Measurements from ENCODE around the gene IRF2BP1.
"Not testable (repeated sequence)": the region's sequence is repeated elsewhere in the genome, so short reads cannot be mapped to it uniquely, and the experiment has no call there.

IRF2BP1 gene

DNA sequence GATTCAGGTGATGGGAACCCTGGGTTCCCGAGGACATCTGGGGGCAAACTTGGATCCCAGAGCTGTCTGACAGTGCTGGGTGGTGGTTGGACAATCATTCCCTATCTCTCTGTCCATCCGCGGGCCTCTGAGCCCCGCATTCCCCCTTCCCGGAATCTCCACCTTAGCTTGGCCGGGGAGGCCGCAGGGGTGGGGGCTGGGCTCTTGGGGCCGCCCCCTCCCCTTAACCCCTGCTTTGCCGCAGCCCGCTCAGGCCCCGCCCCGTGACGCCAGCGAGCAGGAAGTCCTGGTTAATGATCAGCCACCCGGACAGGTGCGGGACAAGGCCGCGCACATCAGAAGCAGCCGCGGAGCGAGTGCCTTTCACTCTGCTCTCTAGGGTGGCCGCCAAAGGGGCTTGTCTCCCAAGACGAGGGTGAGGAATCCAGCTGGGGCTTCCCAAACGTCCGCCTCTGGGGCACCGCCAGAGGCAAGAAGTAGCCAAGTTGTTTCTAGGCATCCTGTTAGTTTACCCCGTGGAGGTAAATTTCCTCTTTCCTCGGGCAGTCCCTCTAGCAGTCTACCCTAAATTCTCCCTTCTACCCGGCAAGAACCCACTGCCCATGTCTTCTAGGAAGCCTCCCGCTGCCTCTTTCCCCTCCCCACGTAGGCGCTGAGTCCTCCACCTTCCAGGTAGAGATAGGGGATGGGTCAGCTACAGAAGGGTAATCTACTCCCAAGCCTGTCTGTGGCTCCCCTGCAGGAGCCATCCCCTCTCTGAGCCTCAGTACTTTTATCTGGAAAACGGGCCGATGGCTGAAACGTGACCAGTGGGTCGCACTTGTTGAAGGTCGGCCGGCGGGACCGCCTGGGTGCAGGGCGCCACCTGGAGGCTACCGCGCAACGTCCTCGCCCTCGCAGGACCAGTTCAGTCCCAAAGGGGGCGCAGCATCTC lies 3.0 kb downstream of the IRF2BP1 start:
- peak; percentile 69 to 82 for DNase-seq (ENCODE audit: low read depth in 2 of 2)

DNA sequence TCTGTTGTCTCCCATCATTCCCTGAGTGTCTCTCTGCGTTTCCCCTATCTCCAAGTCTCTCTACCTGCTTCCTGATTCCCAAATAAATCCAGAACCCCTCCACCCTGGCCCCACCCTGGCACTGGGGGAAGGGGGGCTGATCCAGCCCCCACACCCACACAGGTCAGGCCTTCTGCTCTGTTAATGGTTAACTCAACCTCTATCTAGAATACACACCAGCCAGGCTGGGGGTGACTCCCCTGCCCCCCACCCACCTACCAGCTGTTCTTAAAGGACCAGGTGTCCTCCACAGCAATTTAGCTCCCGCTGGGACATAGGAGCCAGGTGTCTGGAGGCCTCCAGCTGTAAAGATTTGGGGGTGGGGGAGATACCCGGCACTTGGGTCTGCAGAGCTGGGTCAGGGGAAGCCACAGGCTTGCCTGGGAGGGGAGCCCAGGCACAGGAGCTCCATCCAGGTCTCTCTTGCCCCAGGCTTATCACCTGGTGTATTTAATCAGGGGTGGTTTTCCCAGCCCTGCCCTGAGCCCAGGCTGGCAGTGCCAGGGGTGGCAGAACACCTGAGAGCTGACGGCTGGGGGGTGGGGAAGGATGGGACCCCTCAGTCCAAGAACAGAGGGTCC lies 3.9 kb downstream of the IRF2BP1 start:
- DNase-seq (ENCODE audit: low read depth in 2 of 2), result no peak

DNA sequence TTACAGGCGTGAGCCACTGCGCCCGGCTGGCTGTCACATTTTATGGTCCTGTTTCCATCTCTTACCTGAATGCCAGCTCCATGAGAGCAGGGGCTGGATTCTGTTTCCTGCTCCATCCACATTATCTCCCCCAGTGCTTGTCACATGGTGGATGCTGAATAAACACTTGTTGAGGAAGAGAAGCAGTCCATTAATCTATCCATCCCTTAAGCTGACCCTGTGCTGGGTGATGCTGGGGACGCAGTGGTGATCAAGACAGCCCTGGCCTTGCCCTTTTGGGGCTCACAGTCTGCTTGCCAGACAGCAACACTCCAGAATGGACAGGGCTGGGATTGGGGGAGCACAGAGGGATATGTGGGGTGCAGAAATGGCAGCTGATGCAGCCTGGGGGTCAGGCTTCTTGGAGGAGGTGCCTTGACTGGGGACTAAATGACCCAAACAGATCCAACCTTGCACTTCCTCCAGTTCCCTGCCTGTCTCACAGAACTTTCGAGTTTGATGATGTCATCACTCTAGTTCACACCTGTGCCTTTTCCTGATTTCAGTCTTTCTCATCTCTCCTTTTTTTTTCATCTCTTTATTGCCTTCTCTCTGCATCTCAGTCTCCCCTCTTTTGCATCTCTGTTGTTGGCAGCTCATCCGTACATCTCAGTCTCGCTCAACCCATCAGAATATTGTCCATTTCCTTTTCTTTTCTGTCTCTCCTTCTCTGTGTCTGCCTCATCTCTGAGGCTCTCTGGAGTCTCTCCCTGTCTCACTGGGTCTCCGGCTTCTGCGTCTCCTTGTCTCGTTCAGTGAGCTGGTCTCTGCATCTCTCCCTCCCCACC lies 4.6 kb downstream of the IRF2BP1 start:
- no peak for DNase-seq (ENCODE audit: low read depth in 2 of 2)

DNA sequence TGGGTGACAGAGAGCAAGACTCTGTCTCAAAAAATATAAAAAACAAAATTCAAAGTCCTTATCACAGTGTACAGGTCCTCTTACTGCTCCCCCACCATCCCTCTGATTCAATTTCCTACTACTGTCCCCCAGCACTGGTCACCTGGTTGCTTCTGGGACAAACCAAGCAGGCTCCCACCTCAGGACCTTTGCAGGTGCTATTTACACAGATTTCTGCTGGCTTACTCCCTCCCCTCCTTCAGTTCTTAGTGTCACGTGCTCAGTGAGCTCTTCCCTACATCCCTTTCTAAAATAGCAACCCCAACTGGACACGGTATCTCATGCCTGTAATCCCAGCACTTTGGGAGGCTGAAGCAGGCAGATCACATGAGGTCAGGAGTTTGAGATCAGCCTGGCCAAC lies 6.0 kb downstream of the IRF2BP1 start:
- no peak for DNase-seq (ENCODE audit: low read depth in 2 of 2)

DNA sequence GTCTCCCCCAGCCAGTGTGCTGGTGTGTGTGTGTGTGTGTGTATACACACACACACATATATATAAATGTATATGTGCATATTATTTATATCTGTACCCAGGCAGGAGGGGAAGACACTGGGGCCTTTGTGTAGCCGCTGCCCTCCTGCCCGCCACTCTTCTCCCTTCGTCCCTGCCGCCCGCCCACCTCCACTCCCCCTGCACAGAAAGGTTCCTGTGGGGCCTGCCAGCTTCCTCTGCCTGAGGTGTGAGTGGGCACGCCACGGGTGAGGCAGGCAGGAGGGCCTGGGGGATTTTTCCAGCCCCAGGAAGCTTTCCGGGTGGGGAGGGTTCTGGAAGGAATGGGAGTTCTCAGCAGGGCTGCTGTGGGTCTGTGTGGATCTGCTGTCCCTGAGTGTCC lies 6.9 kb downstream of the IRF2BP1 start:
- no peak for DNase-seq (ENCODE audit: low read depth in 2 of 2)

DNA sequence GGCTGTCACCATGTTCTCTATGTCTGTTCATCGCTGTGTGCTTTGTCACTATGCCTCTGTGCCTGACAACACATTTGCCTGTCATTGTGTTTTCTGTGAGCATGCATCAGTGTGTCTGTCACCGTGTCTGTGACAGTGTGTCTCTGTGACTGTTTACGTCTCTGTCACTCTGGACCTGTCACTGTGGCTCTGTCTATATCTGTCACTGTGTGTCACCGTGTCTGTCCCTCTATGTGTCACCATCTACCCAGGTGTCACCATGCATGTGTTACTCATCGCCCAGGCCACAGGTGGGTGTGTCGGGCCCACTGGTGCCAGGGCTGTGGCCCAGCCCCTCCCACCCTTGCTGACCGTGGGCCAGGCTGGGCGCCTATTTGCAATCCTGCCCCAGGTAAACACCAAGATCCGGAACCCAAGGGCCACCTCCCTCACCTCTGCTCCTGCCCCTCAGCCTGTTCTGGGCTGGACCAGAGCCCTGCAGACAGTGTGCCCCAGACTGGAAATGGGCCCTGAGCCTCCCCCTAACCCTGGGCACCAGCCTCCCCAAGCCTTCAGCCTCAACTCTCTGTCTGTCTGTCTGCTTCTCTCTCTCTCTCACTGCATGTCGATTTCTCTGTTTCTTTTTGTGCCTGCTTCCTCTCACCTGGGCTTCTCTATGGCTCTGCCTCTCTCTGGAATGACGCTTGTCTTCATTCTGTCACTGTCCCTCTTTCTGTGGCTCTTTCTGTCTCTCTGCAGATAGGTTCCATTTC lies 7.7 kb downstream of the IRF2BP1 start:
- DNase-seq (ENCODE audit: low read depth in 2 of 2), result no peak

DNA sequence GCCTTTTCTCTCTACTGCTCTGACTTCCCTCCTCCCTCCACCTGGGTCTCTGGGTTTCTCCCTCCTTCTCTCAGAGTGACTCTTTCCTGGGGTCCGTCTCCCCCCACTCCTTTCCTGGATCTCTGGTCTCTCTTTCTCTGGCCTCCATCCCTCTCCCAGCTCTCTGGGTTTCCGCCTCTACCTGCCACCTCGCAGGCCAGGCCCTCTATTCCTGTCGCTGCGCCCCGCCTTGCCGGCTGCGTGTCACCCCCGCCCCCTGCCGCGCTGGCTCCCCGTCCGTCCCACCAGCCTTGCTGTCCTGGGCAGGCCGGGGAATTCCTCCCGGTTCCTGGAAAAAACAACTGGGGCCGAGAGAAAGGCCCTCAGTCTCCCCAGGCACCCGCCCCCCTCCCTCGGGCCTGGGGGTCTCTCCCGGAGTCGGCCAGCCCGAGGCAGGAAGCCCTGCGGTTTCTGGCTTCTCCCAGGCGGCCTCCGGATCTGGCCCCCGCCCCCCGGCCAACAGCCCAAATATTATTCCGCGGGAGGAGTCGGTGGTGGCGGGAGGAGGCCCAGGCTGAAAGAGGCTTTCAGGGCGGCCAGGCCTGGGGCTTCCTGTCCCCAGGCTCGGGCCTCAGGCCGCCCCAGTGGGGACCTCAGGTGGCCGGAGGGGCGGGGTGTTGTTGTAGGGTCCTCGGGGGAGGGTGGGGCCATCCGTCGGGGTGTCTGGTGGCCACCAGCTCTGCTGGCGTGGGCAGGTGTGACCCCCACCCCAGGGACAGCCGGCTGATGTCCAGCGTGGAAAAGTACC lies 9.3 kb downstream of the IRF2BP1 start:
- DNase-seq (ENCODE audit: low read depth in 2 of 2), result peak in 1 of 2 donors; percentile 35

DNA sequence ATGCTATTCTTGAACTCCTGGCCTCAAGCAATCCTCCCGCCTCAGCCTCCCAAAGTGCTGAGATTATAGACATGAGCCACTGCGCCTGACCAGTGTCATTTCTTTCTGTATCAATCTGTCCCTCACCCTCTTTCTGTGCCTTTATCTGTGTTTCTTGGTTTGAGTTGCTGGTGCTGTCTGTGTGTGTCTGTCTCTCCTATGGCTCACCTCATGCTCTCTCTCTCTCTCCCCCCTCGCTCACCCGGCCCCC lies 9.9 kb downstream of the IRF2BP1 start:
- no peak for DNase-seq (ENCODE audit: low read depth in 2 of 2)

DNA sequence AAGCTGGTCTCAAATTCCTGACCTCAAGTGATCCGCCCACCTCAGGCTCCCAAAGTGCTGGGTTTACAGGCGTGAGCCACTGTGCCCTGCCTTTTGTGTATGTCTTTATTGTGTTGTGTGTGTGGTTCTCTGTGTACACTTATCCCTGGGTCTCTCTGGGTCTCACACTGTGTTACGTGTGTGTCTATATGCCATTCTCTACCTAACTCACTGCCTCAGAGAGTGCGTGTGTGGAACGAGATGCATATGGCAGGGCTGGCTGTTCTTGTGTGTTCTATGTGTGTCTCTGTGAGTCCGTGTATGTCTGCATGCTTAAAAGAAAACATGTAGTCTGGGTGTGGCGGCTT lies 11.3 kb downstream of the IRF2BP1 start:
- no peak for DNase-seq (ENCODE audit: low read depth in 2 of 2)

DNA sequence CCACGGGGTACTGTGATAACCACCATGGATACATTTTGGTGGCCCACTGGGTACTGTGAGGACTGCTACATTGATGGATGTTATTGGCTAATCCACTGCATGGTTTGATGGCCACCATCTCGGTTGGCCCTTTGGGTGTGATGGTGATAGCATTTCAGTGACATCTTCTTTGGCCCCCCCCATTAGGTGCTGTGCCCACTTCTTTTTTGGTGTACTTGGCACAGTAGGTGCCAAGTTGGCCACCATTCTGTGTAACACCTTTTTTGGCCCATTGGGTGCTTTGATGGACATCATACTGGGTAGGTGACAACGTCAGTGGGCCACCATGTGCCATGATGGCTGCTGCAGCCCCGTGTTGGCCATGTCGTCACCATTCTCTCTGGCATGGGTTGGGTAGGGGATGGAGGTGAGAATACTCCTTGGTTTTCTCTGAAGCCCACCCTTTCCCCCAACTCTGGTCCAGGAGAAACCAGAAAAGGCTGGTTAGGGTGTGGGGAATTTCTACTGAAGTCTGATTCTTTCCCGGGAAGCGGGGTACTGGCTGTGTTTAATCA lies 12.6 kb downstream of the IRF2BP1 start:
- no peak for DNase-seq (ENCODE audit: low read depth in 2 of 2)

DNA sequence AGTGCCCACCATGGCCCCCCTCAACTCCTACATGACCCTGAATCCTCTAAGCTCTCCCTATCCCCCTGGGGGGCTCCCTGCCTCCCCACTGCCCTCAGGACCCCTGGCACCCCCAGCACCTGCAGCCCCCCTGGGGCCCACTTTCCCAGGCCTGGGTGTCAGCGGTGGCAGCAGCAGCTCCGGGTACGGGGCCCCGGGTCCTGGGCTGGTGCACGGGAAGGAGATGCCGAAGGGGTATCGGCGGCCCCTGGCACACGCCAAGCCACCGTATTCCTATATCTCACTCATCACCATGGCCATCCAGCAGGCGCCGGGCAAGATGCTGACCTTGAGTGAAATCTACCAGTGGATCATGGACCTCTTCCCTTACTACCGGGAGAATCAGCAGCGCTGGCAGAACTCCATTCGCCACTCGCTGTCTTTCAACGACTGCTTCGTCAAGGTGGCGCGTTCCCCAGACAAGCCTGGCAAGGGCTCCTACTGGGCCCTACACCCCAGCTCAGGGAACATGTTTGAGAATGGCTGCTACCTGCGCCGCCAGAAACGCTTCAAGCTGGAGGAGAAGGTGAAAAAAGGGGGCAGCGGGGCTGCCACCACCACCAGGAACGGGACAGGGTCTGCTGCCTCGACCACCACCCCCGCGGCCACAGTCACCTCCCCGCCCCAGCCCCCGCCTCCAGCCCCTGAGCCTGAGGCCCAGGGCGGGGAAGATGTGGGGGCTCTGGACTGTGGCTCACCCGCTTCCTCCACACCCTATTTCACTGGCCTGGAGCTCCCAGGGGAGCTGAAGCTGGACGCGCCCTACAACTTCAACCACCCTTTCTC lies 13.6 kb downstream of the IRF2BP1 start:
- no peak for DNase-seq (ENCODE audit: low read depth in 2 of 2)

DNA sequence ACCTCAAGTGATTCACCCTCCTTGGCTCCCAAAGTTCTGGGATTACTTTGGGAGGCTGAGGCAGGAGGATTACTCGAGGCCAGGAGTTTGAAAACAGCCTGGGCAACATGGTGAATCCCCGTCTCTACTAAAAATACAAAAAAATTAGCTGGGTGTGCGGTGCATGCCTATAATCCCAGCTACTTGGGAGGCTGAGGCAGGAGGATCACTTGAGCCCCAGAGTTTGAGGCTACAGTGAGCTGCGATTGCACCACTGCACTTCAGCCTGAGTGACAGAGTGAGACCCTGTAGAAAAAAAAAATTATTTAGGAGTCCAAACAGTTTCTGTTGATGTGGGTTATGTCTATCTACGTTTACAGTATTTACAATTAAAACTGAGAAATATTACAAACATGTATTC lies 15.1 kb downstream of the IRF2BP1 start:
- no peak for DNase-seq (ENCODE audit: low read depth in 2 of 2)

DNA sequence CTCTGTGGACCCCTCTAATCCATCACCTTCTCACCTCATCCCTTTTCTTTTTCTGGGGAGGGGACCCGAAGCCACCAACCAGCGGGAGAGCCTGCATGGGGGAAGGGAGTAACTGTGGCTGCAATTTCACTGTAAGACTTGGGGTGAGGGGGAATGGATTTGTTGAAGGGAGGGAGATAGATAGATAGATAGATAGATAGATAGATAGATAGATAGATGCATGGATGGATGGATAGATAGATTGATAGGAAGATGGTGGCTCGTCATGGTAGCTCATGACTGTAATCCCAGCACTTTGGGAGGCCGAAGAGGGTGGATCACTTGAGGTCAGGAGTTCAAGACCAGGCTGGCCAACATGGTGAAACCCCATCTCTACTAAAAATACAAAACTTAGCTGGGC lies 18.7 kb downstream of the IRF2BP1 start:
- not testable (repeated sequence) for DNase-seq (ENCODE audit: low read depth in 2 of 2)

DNA sequence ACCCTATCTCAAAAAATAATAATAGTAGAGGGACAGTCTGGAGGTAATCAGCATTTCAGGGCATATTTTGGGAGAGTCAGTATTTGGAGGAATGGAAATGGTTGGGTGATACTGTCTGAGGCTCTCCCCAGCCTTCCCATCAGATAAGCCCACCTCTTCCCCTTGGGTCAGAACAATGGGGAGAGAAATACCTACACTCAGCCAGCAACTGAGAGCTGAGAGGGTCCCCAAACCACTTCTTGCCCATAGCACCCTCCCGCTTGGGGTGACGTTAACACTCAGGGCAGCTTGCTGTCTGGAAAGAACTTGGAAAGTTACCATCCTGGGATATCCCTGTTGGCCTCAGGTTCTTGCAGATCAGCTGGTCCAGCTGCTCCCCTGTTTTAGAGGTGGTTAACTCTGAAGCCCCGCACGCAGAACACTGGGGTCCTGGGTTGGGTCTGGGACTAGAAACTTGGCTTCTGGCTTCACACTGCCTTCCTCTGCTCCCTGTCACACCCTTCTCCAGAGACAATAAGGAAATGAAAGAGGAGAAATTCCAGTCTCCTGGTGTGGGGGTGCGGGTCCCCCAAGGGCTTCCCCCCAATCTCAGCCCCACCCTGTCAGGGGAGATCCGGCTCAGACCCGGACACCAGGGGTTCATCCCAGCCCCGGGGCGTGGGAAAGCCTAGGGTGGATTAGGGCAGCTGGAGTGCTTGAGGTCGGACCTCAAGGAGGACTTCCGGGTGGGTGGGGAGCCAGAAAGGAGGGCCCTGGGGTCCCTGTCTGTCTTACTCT lies 19.4 kb downstream of the IRF2BP1 start:
- no peak for DNase-seq (ENCODE audit: low read depth in 2 of 2)

DNA sequence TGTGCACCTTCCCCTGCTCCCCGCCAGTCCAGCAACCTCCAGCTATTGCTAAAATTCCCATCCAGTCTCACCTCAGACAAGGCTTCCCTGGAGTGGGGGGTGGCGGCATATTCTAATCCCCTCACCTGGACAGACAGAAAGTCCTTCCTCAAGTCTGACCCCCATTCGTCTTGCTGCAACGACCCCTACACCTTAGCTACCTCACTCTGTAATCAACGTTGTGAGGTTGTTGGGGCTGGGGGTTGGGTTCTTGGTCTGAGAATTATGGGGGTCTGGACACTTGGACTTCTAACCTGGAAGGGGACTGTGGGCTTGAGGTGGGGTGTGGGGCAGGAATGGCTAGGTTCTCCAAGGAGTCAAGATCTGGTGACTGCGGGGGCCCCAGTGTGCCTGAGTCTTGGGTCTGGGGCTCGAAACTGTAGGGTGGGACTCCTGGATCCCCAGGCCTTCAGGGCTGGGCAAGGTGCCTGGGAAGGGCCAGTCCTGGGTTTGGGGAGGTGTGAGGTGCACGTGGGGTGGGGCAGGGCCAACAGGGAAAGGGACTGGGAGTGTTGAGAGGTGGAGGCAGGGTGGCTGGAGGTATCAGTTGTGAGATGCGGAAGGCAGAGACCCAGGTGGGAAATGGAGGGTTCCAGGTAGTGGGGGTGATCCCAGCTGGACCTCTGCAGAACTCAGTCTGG lies 20.5 kb downstream of the IRF2BP1 start:
- no peak for DNase-seq (ENCODE audit: low read depth in 2 of 2)

DNA sequence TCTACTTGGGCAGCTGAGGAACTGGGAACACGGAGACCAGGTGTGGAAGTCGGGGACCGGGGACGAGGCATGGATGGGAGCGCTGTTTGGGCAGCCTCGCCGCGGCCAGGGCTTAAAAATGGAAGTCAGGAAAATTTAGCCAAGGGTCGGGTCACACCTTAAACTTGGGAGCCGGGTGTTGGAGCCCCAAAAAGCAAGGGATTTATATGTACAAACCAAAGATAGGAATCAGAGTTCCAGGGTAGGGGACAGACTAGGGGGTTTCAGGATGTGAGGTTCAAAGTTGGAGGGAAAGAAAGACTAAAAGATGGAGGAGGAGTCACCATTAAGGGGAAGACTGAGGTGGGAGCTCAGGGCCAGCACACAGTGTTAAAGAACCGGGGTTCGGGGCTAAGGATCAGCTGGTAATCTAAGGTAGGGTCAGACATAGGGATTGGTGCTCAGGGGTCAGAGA lies 21.3 kb downstream of the IRF2BP1 start:
- DNase-seq (ENCODE audit: low read depth in 2 of 2), result no peak

DNA sequence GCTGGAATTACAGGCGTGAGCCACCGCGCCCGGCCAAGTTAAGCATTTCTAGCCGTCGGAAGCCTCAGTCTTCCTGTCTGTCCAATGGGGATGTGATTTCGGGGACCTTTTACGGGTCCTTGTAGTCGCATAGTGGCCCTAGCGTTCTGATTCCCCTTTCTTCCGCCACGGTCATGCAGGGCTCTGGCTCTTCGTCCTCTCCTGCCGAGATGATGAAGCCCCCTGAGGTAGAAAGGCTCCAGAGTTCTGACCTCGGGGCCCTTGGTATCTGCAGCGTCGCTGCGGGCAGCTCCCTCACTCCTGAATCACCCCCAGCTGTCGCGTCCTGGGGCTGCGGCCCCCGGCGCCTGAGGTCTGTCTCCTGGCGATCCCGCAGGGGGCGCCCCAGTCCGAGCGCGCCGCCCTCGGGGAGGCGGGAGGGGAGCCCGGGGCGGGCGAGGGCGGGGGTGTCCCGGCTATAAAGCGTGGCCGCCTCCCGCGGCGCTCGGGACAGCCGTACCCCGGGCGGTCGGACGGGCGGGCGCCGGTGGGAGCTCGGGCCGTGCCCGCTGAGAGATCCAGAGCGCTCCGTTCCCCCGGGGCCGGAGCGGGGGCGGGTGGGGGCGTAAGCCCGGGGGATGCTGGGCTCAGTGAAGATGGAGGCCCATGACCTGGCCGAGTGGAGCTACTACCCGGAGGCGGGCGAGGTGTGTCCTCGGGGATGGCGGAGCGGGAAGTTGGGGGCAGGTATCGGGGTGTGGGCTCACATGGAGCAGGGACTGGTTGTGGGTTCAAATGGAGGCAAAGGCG lies 21.9 kb downstream of the IRF2BP1 start, which contains the start of gene FOXA3:
Gene FOXA3, plus strand, starts transcription at position 487 of the 789 bp plus-strand sequence. Its CDS starts 131 bp downstream, at position 618.
- peak in 1 of 2 donors; percentile 57 for DNase-seq (ENCODE audit: low read depth in 2 of 2)
